ENCODE results near the gene MAB21L3.

MAB21L3 gene

GRCh38 chr1:116110567-116111523 is at the start of gene MAB21L3:
TSS of gene MAB21L3 (plus strand) at chr1:116111399. CDS start at chr1:116112616, 1,217 bp downstream.
- DNase-seq (ENCODE audit: low read depth): no peak

- no peak for DNase-seq (ENCODE audit: low read depth)
Measured at GRCh38 chr1:116062201-116062600, 49.0 kb upstream of the MAB21L3 start.

- DNase-seq (ENCODE audit: low read depth): no peak
Measured at GRCh38 chr1:116064616-116065015, 46.6 kb upstream of the MAB21L3 start.

- no peak for DNase-seq (ENCODE audit: low read depth)
Measured at GRCh38 chr1:116066868-116067565, 44.2 kb upstream of the MAB21L3 start.

- no peak for DNase-seq (ENCODE audit: low read depth)
Measured at GRCh38 chr1:116067566-116067890, 43.7 kb upstream of the MAB21L3 start.

GRCh38 chr1:116075575-116075974 is 35.6 kb upstream of the MAB21L3 start:
- DNase-seq (ENCODE audit: low read depth): no peak

GRCh38 chr1:116075990-116076389 is 35.2 kb upstream of the MAB21L3 start:
- no peak for DNase-seq (ENCODE audit: low read depth)

GRCh38 chr1:116076831-116077230 is 34.4 kb upstream of the MAB21L3 start:
- DNase-seq (ENCODE audit: low read depth): no peak

GRCh38 chr1:116078699-116079223 is 32.4 kb upstream of the MAB21L3 start:
- DNase-seq (ENCODE audit: low read depth): no peak

GRCh38 chr1:116087628-116088027 is 23.6 kb upstream of the MAB21L3 start:
- no peak for DNase-seq (ENCODE audit: low read depth)

GRCh38 chr1:116089870-116090269 is 21.3 kb upstream of the MAB21L3 start:
- no peak for DNase-seq (ENCODE audit: low read depth)

GRCh38 chr1:116091083-116091482 is 20.1 kb upstream of the MAB21L3 start:
- no peak for DNase-seq (ENCODE audit: low read depth)

GRCh38 chr1:116092752-116093489 is 18.3 kb upstream of the MAB21L3 start:
- no peak for DNase-seq (ENCODE audit: low read depth)

- DNase-seq (ENCODE audit: low read depth): no peak
Measured at GRCh38 chr1:116095027-116095426, 16.2 kb upstream of the MAB21L3 start.

GRCh38 chr1:116096013-116096618 is 15.1 kb upstream of the MAB21L3 start:
- no peak for DNase-seq (ENCODE audit: low read depth)

- DNase-seq (ENCODE audit: low read depth): no peak
Measured at GRCh38 chr1:116097626-116098025, 13.6 kb upstream of the MAB21L3 start.

- no peak for DNase-seq (ENCODE audit: low read depth)
Measured at GRCh38 chr1:116099379-116099778, 11.8 kb upstream of the MAB21L3 start.

GRCh38 chr1:116099919-116100318 is 11.3 kb upstream of the MAB21L3 start:
- DNase-seq (ENCODE audit: low read depth): no peak

- no peak for DNase-seq (ENCODE audit: low read depth)
Measured at GRCh38 chr1:116104667-116105066, 6.5 kb upstream of the MAB21L3 start.

GRCh38 chr1:116105996-116106395 is 5.2 kb upstream of the MAB21L3 start:
- no peak for DNase-seq (ENCODE audit: low read depth)

- no peak for DNase-seq (ENCODE audit: low read depth)
Measured at GRCh38 chr1:116106646-116107045, 4.6 kb upstream of the MAB21L3 start.

GRCh38 chr1:116107371-116107770 is 3.8 kb upstream of the MAB21L3 start:
- no peak for DNase-seq (ENCODE audit: low read depth)

Data from CMK (cell line).